ENCODE data around the gene GRIK3.

GRCh38 chr1:36918604-36919003, 115.7 kb downstream of the GRIK3 start:
- TF ChIP-seq, protein P1, sequence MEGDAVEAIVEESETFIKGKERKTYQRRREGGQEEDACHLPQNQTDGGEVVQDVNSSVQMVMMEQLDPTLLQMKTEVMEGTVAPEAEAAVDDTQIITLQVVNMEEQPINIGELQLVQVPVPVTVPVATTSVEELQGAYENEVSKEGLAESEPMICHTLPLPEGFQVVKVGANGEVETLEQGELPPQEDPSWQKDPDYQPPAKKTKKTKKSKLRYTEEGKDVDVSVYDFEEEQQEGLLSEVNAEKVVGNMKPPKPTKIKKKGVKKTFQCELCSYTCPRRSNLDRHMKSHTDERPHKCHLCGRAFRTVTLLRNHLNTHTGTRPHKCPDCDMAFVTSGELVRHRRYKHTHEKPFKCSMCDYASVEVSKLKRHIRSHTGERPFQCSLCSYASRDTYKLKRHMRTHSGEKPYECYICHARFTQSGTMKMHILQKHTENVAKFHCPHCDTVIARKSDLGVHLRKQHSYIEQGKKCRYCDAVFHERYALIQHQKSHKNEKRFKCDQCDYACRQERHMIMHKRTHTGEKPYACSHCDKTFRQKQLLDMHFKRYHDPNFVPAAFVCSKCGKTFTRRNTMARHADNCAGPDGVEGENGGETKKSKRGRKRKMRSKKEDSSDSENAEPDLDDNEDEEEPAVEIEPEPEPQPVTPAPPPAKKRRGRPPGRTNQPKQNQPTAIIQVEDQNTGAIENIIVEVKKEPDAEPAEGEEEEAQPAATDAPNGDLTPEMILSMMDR (IDR thresholded peaks at IDR 0.05; ENCODE audit: low read depth, low read length, missing input control), result no peak
- no peak for TF ChIP-seq YY1 (IDR thresholded peaks at IDR 0.05)
- TF ChIP-seq SP1 (IDR thresholded peaks at IDR 0.05), result no peak
- TF ChIP-seq MAX (IDR thresholded peaks at IDR 0.05), result no peak
- TF ChIP-seq TAF1 (conservative IDR thresholded peaks at IDR 0.05), result no peak
- no peak for TF ChIP-seq RAD21 (IDR thresholded peaks at IDR 0.05)
- TF ChIP-seq, protein P2, sequence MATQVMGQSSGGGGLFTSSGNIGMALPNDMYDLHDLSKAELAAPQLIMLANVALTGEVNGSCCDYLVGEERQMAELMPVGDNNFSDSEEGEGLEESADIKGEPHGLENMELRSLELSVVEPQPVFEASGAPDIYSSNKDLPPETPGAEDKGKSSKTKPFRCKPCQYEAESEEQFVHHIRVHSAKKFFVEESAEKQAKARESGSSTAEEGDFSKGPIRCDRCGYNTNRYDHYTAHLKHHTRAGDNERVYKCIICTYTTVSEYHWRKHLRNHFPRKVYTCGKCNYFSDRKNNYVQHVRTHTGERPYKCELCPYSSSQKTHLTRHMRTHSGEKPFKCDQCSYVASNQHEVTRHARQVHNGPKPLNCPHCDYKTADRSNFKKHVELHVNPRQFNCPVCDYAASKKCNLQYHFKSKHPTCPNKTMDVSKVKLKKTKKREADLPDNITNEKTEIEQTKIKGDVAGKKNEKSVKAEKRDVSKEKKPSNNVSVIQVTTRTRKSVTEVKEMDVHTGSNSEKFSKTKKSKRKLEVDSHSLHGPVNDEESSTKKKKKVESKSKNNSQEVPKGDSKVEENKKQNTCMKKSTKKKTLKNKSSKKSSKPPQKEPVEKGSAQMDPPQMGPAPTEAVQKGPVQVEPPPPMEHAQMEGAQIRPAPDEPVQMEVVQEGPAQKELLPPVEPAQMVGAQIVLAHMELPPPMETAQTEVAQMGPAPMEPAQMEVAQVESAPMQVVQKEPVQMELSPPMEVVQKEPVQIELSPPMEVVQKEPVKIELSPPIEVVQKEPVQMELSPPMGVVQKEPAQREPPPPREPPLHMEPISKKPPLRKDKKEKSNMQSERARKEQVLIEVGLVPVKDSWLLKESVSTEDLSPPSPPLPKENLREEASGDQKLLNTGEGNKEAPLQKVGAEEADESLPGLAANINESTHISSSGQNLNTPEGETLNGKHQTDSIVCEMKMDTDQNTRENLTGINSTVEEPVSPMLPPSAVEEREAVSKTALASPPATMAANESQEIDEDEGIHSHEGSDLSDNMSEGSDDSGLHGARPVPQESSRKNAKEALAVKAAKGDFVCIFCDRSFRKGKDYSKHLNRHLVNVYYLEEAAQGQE (IDR thresholded peaks at IDR 0.05), result no peak
- no peak for TF ChIP-seq FOXA1 (IDR thresholded peaks at IDR 0.05)
- no peak for TF ChIP-seq RXRA (IDR thresholded peaks at IDR 0.05)
- no peak for TF ChIP-seq HNF4G (IDR thresholded peaks at IDR 0.05)
- no peak for TF ChIP-seq JUND (IDR thresholded peaks at IDR 0.05)
- no peak for TF ChIP-seq GABPA (IDR thresholded peaks at IDR 0.05 in 1 of 2, conservative IDR thresholded peaks at IDR 0.05 in 1 of 2)
- TF ChIP-seq HNF4A (conservative IDR thresholded peaks at IDR 0.05), result no peak

All from liver (tissue), 3 donors.